H1 (cell line): ENCODE results near the gene SCAPER. TPM values are rescaled to one million over a fixed set of nuclear protein-coding genes. Genes with fewer than 3 reads are reported as not detected.

Experiments
- CTCF ChIA-PET: fragments of 300-600 bp; sonication (Branson Sonifier 250); formaldehyde crosslinking; loops from one replicate; lab custom pipeline; 2021; ENCODE audit not compliant: partially characterized antibody; lab: Charles Lee
- POLR2A ChIA-PET: fragments of 300-600 bp; sonication (Branson Sonifier 250); formaldehyde crosslinking; loops from one replicate; lab custom pipeline; 2021; ENCODE audit warnings: inconsistent platforms; ENCODE audit not compliant: partially characterized antibody; lab: Charles Lee
- DNase-seq, 2 experiments: peaks; one replicate each; pipeline versions ENCODE4 v3.0.0 to v3.0.0-alpha.2; 2010 to 2022; ENCODE audit warnings: low spot score in 2 of 2, low read depth in 1 of 2, mixed read lengths in 1 of 2
- FAIRE-seq: peaks from 2 replicates; lab custom pipeline; 2011; peaks lifted over from hg19 to GRCh38; lab: Jason Lieb, UNC
- H2AFZ ChIP-seq: 2 replicates; pipeline ENCODE4 v1.8.1; 2012; ENCODE audit warnings: low read length, inconsistent platforms
- H2AK5ac ChIP-seq: 2 replicates; pipeline ENCODE4 v1.6.1; 2013; ENCODE audit warnings: low read depth, low read length
- H2BK120ac ChIP-seq: replicated peaks from 2 replicates; pipeline ENCODE3; 2013; ENCODE audit warnings: low read depth, low read length, inconsistent platforms
- H2BK12ac ChIP-seq: 2 replicates; pipeline ENCODE4 v1.6.1; 2013; ENCODE audit warnings: low read depth, low read length
- H2BK15ac ChIP-seq: 2 replicates; pipeline ENCODE4 v1.6.1; 2013; ENCODE audit warnings: low read length
- H2BK20ac ChIP-seq: 2 replicates; pipeline ENCODE4 v1.6.1; 2013; ENCODE audit warnings: low read length
- H2BK5ac ChIP-seq: 2 replicates; pipeline ENCODE4 v1.6.1; 2013; ENCODE audit warnings: low read depth, low read length
- H3K14ac ChIP-seq: 2 replicates; pipeline ENCODE4 v1.6.1; 2013; ENCODE audit warnings: inconsistent platforms; ENCODE audit not compliant: insufficient read length
- H3K18ac ChIP-seq: 2 replicates; pipeline ENCODE4 v1.6.1; 2013; ENCODE audit warnings: low read length; ENCODE audit errors: extremely low read depth
- H3K23ac ChIP-seq: 2 replicates; pipeline ENCODE4 v1.6.1; 2013; ENCODE audit warnings: inconsistent platforms; ENCODE audit not compliant: insufficient read length
- H3K23me2 ChIP-seq: 2 replicates; pipeline ENCODE4 v1.6.1; 2013; ENCODE audit warnings: low read depth, low read length
- H3K27ac ChIP-seq: 2 replicates; pipeline ENCODE4 v1.6.1; 2011; ENCODE audit warnings: low read depth, low read length, inconsistent platforms
- H3K27me3 ChIP-seq, 4 experiments: replicated peaks in 1 of 4; 1 replicate in 1 of 4; 2 replicates in 3 of 4; pipeline versions ENCODE4 v1.6.1 to v1.8.1; 2011 to 2013; ENCODE audit warnings: low read length in 3 of 4, mild to moderate bottlenecking in 3 of 4, inconsistent platforms in 2 of 4, mixed read lengths in 2 of 4, moderate library complexity in 1 of 4; ENCODE audit not compliant: control insufficient read depth in 3 of 4, insufficient read depth in 3 of 4; ENCODE audit errors: extremely low read depth in 1 of 4
- H3K36me3 ChIP-seq, 4 experiments: 2 replicates each; pipeline versions ENCODE4 v1.6.1 to v1.8.1; 2011 to 2013; ENCODE audit warnings: mild to moderate bottlenecking in 4 of 4, low read length in 3 of 4, moderate library complexity in 2 of 4, control low read depth in 1 of 4, inconsistent platforms in 1 of 4; ENCODE audit not compliant: insufficient read depth in 4 of 4, control insufficient read depth in 2 of 4
- H3K4ac ChIP-seq: replicated peaks from 2 replicates; pipeline ENCODE3; 2013; ENCODE audit warnings: low read length, low read depth, mixed read lengths, inconsistent platforms; ENCODE audit not compliant: insufficient read length
- H3K4me1 ChIP-seq, 4 experiments: replicated peaks in 1 of 4; 1 replicate in 1 of 4; 2 replicates in 3 of 4; pipeline versions ENCODE4 v1.6.1 to v1.8.1; 2011 to 2013; ENCODE audit warnings: low read length in 3 of 4, inconsistent platforms in 2 of 4, mixed read lengths in 1 of 4; ENCODE audit not compliant: insufficient read depth in 4 of 4, control insufficient read depth in 3 of 4
- H3K4me2 ChIP-seq, 2 experiments: 2 replicates each; pipeline versions ENCODE4 v1.6.1 to v1.8.1; 2011 to 2013; ENCODE audit warnings: low read depth in 2 of 2, low read length in 2 of 2, control low read depth in 1 of 2, inconsistent platforms in 1 of 2, mild to moderate bottlenecking in 1 of 2; ENCODE audit not compliant: insufficient read depth in 1 of 2
- H3K4me3 ChIP-seq, 4 experiments: fragments of 200-600, 300-600 bp in 1 of 4; sonication (generic), shearing (Covaris generic), sonication (Bioruptor Twin) in 1 of 4; 2 replicates each; pipeline versions ENCODE4 v1.5.1 to v1.8.1; 2011 to 2016; ENCODE audit warnings: low read length in 4 of 4, low read depth in 3 of 4, control low read depth in 2 of 4, inconsistent platforms in 2 of 4, mild to moderate bottlenecking in 2 of 4, mixed read lengths in 1 of 4, moderate library complexity in 1 of 4; ENCODE audit not compliant: insufficient read depth in 2 of 4; ENCODE audit errors: extremely low read depth in 1 of 4
- H3K56ac ChIP-seq: replicated peaks from 2 replicates; pipeline ENCODE3; 2013; ENCODE audit warnings: low read depth, mild to moderate bottlenecking, mixed read lengths, low read length, inconsistent platforms; ENCODE audit not compliant: insufficient read length
- H3K79me1 ChIP-seq: 2 replicates; pipeline ENCODE4 v1.6.1; 2013; ENCODE audit warnings: low read depth, low read length, control low read depth
- H3K79me2 ChIP-seq, 2 experiments: 2 replicates each; pipeline versions ENCODE4 v1.6.1 to v1.8.1; 2012 to 2013; ENCODE audit warnings: low read length in 2 of 2, mild to moderate bottlenecking in 2 of 2, inconsistent platforms in 1 of 2; ENCODE audit not compliant: insufficient read depth in 2 of 2, control insufficient read depth in 1 of 2
- H3K9ac ChIP-seq, 4 experiments: replicated peaks in 1 of 4; 1 replicate in 1 of 4; 2 replicates in 3 of 4; pipeline versions ENCODE4 v1.6.1 to v1.8.1; 2011 to 2013; ENCODE audit warnings: low read depth in 3 of 4, low read length in 3 of 4, control low read depth in 2 of 4, mild to moderate bottlenecking in 2 of 4, moderate library complexity in 2 of 4, inconsistent platforms in 1 of 4; ENCODE audit errors: extremely low read depth in 1 of 4
- H3K9me3 ChIP-seq, 2 experiments: 2 replicates each; pipeline versions ENCODE4 v1.6.1 to v1.8.1; 2012 to 2013; ENCODE audit warnings: mild to moderate bottlenecking in 2 of 2, moderate library complexity in 2 of 2, control low read depth in 1 of 2, inconsistent platforms in 1 of 2, low read depth in 1 of 2, low read length in 1 of 2, mixed read lengths in 1 of 2; ENCODE audit not compliant: insufficient read depth in 2 of 2
- H4K20me1 ChIP-seq, 2 experiments: replicated peaks in 1 of 2; 2 replicates each; pipeline versions ENCODE3 to v1.8.1; 2011 to 2013; ENCODE audit warnings: inconsistent platforms in 2 of 2, low read length in 2 of 2, mild to moderate bottlenecking in 1 of 2; ENCODE audit not compliant: insufficient read depth in 2 of 2, control insufficient read depth in 1 of 2
- H4K5ac ChIP-seq: 2 replicates; pipeline ENCODE4 v1.6.1; 2013; ENCODE audit warnings: low read length, low read depth, mixed read lengths, inconsistent platforms; ENCODE audit not compliant: insufficient read length
- H4K8ac ChIP-seq: 2 replicates; pipeline ENCODE4 v1.8.0; 2013; ENCODE audit warnings: mild to moderate bottlenecking, moderate library complexity, low read length, inconsistent platforms; ENCODE audit not compliant: insufficient read depth; ENCODE audit errors: extremely low read depth
- H4K91ac ChIP-seq: replicated peaks from 2 replicates; pipeline ENCODE3; 2013; ENCODE audit warnings: low read length, mixed read lengths, inconsistent platforms; ENCODE audit not compliant: insufficient read length
- ATF2 ChIP-seq: IDR thresholded peaks from 2 replicates; pipeline ENCODE4 v1.6.1; 2012; ENCODE audit warnings: low read length, inconsistent platforms
- BCL11A ChIP-seq, 2 experiments: IDR thresholded peaks; one replicate each; pipeline ENCODE4 v1.6.1; 2011; ENCODE audit warnings: low read depth in 2 of 2, low read length in 2 of 2, mild to moderate bottlenecking in 2 of 2
- CBX8 ChIP-seq: fragments of 300-800, 300-1000 bp; sonication (generic); IDR thresholded peaks from 2 replicates; pipeline ENCODE4 v1.7.1; 2016; ENCODE audit warnings: low read depth, low read length, borderline replicate concordance
- CHD2 ChIP-seq: IDR thresholded peaks from 2 replicates; pipeline ENCODE4 v1.6.1; 2012; ENCODE audit warnings: low read length, improper control_type of control experiment
- CTCF ChIP-seq, 3 experiments: IDR thresholded peaks; 1 replicate in 2 of 3; 2 replicates in 1 of 3; pipeline versions ENCODE4 v1.5.1 to v1.6.1; 2011; ENCODE audit warnings: low read length in 3 of 3, mild to moderate bottlenecking in 3 of 3, inconsistent platforms in 2 of 3, low read depth in 1 of 3, moderate library complexity in 1 of 3; ENCODE audit not compliant: insufficient read depth in 1 of 3; ENCODE audit errors: control extremely low read depth in 1 of 3
- JUND ChIP-seq: IDR thresholded peaks from 2 replicates; pipeline ENCODE4 v1.6.1; 2011; ENCODE audit warnings: mild to moderate bottlenecking, improper control_type of control experiment, low read length
- KDM5A ChIP-seq: fragments of 200-600 bp; IDR thresholded peaks from 2 replicates; pipeline ENCODE4 v1.7.1; 2012; ENCODE audit warnings: mild to moderate bottlenecking, low read length, inconsistent platforms, mixed read lengths
- POU5F1 ChIP-seq: IDR thresholded peaks from 2 replicates; pipeline ENCODE4 v1.6.1; 2011; ENCODE audit warnings: low read depth, mild to moderate bottlenecking, low read length, moderate library complexity
- SP1 ChIP-seq: IDR thresholded peaks from 2 replicates; pipeline ENCODE4 v1.6.1; 2011; ENCODE audit warnings: low read depth, low read length
- WGBS, 2 experiments: shearing (Covaris generic) in 1 of 2; methylation state at CpG; one replicate each; pipeline versions ENCODE4 v1.1.6 to v1.1.7; 2013 to 2015; ENCODE audit warnings: low lambda C conversion rate in 2 of 2, mixed read lengths in 2 of 2, inconsistent platforms in 1 of 2, low coverage in 1 of 2, missing lambda C conversion rate in 1 of 2; ENCODE audit not compliant: insufficient replicate concordance in 2 of 2, insufficient coverage in 1 of 2, insufficient read length in 1 of 2; ENCODE audit errors: extremely low coverage in 1 of 2, missing lambda C conversion rate in 1 of 2; 5-methylcytosine and 5-hydroxymethylcytosine counted together
- polyA plus RNA-seq, 7 experiments: library from polyadenylated mRNA; depleted of rRNA in 3 of 7; stranded (reverse) in 5 of 7; unstranded in 2 of 7; fragments of >200 nt in 5 of 7; fragments of 200-250 nt in 2 of 7; gene quantifications; 1 replicate in 5 of 7; 2 replicates in 1 of 7; 4 replicates in 1 of 7; pipeline versions ENCODE4 v1.2.1 to v1.2.3, GENCODE V29; 2011 to 2013; ENCODE audit warnings: missing spikeins in 2 of 7, mixed read lengths in 2 of 7
- total RNA-seq: library from RNA; stranded (reverse); fragmentation: NEBNext Ultra II Directional; extraction: Animal tissue kit (Norgen Biotek cat#: 25700); gene quantifications from 2 replicates; pipeline ENCODE4 v1.2.1, GENCODE V29; 2021
- TF ChIP-seq, protein P1 (sequence below): IDR thresholded peaks from 2 replicates; pipeline ENCODE4 v1.6.1; 2011; ENCODE audit warnings: low read length, improper control_type of control experiment

The SCAPER gene
- total and polyA plus RNA-seq, 2 of the 8 experiments (the other 6 are each of a cell fraction or from before 2014, with no cell fraction given) = 1.6 to 6.8 TPM

DNA sequence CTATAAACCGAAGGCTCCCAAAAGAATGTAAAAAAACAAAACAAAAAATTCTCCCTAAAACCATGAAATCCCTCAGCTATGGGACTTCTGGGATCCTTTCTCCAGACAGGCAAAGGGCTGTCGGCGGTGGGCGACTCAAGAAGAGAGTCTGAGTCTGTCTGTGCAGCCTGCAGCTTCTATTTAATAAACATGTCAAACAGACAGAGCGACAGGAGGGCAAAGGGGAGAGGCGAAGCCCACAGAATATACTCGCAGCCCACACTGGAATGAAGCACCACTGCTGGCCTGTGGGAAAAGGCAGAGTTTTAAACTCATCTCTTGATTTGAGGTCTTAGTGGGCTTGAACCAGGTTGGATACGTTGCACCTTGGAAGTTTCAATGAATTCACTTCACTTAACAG is 528.3 kb downstream of the SCAPER start:
- no peaks in the 10 kb centered on the region for H4K20me1 ChIP-seq
- no peak overlapping the region for H4K8ac ChIP-seq
- H3K18ac ChIP-seq = no peak overlapping the region
- H3K4me3 ChIP-seq = no peak overlapping the region
- H2BK5ac ChIP-seq = no peak overlapping the region
- no peaks in the 10 kb centered on the region for H3K4me1 ChIP-seq
- WGBS, 2 experiments = 88% methylated on average over 8 of the region's 8 CpGs; no CpG with 5 or more reads in 1 of the 2 experiments
- H4K5ac ChIP-seq = no peak overlapping the region
- H3K27me3 ChIP-seq = no peaks in the 10 kb centered on the region
- no peak overlapping the region for H3K9ac ChIP-seq
- no peak overlapping the region for H3K23ac ChIP-seq
- no peak overlapping the region for H3K27ac ChIP-seq
- no peak overlapping the region for H4K91ac ChIP-seq
- no peak overlapping the region for H2AFZ ChIP-seq
- no peak overlapping the region for H2AK5ac ChIP-seq
- H2BK12ac ChIP-seq = no peak overlapping the region
- H3K36me3 ChIP-seq = no peaks in the 10 kb centered on the region
- ChIA-PET POLR2A (no interaction called here), CTCF (no interaction called here)
- H3K14ac ChIP-seq = no peak overlapping the region
- H2BK120ac ChIP-seq = no peak overlapping the region
- no peak overlapping the region for H3K4me2 ChIP-seq
- H3K9me3 ChIP-seq = no peaks in the 10 kb centered on the region; a peak in 1 of 4 replicates
- no peak for DNase-seq
- H3K79me1 ChIP-seq = no peaks in the 10 kb centered on the region
- H3K79me2 ChIP-seq = no peaks in the 10 kb centered on the region
- H3K4ac ChIP-seq = no peak overlapping the region
- no peak overlapping the region for H3K56ac ChIP-seq
- H2BK15ac ChIP-seq = no peak overlapping the region
- no peaks in the 10 kb centered on the region for H3K23me2 ChIP-seq
- FAIRE-seq = no peak
- no peak overlapping the region for H2BK20ac ChIP-seq
- TF ChIP-seq CBX8 (no peak), CTCF (IDR thresholded peaks at IDR 0.05; ENCODE audit: control extremely low read depth in 1 of 3, insufficient read depth in 1 of 3, low read depth in 1 of 3, low read length in 3 of 3) (no peak), POU5F1 (no peak), BCL11A (IDR thresholded peaks at IDR 0.05; ENCODE audit: low read depth in 2 of 2, low read length in 2 of 2) (no peak), ATF2 (no peak), CHD2 (no peak), JUND (no peak), KDM5A (no peak), SP1 (no peak)
- TF ChIP-seq, protein P1, sequence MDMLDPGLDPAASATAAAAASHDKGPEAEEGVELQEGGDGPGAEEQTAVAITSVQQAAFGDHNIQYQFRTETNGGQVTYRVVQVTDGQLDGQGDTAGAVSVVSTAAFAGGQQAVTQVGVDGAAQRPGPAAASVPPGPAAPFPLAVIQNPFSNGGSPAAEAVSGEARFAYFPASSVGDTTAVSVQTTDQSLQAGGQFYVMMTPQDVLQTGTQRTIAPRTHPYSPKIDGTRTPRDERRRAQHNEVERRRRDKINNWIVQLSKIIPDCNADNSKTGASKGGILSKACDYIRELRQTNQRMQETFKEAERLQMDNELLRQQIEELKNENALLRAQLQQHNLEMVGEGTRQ = no peak
